Measurements from ENCODE around the gene ERICH3.

The ERICH3 gene

GRCh38 chr1:74586253-74586897 lies 87.2 kb downstream of the ERICH3 start:
- peak; percentile 79 for FAIRE-seq

- FAIRE-seq = no peak
Observed at GRCh38 chr1:74584185-74584584, 89.4 kb downstream of the ERICH3 start.

DNA sequence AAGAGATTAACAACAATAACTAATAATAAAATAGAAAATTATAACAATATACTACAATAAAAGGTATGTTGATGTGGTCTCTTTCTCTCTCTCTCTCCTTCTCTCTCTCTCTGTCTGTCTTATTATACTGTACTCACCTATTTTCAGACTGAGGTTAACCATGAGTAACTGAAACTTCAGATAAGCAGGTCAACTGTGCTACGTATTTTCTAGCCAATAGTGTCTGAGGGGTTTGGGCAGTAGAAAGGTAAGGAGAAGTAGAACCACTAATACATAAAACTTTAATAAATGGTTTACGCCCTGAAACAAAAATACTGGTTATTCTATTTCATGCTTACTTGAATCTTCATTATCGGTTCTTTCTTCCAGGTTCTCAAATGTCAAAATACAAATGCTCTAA lies 90.2 kb downstream of the ERICH3 start:
- no peak for FAIRE-seq

GRCh38 chr1:74579425-74579824 lies 94.2 kb downstream of the ERICH3 start:
- FAIRE-seq = no peak

GRCh38 chr1:74578101-74578500 lies 95.5 kb downstream of the ERICH3 start:
- no peak for FAIRE-seq

GRCh38 chr1:74571891-74572290 lies 101.7 kb downstream of the ERICH3 start:
- FAIRE-seq = no peak

- FAIRE-seq = no peak
Observed at GRCh38 chr1:74571493-74571800, 102.1 kb downstream of the ERICH3 start.

DNA sequence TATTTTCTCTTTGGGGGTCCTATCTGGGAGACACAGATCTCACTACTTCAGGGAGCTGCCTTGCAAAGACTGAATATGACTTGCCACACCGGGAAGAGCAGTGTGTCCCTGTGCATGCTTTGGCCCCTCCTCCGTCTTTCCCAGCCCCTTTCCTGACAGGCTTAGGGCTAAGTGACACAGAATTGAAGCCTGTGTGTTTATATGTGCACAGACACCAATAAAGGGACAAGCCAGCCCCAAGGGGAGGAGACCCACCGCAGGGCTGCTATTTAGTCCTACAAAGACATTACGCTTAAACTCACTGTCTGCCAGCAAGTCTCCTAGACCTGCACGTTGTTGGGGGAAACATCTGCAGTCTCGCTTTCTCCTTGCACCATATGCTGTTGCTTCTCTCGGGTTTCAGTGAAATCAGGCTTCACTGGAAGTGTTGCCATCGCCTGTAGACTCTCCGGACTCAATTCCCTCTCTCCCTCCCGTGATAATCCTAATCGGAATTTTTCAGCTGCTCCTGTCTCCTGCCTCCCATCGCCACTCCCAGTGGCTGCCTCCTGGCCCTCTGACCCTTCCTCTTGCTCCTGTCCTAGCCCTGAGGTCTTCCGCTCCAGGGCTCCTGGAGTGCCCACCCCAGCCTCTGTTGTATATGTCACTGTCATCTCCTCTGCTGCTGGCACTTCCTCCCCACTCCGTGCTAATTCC lies 102.6 kb downstream of the ERICH3 start:
- FAIRE-seq = no peak

DNA sequence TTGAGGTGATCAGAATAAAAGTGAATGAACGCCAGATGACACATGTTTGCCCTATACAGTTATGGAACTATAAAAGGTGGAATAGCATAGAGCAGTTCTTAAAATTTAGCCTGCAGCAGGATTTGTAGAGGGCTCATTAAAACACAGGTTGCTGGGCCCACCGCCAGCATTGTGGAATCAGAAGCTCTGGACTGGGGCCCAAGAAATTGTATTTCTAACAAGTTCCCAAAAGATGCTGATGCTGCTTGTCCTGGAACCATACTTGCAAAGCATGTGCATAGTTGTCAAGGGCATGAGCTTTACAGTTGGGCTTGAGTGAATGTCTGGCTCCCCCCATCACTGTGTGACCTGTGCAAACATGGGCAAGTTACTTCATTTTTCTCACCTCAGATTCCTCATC lies 123.7 kb downstream of the ERICH3 start:
- FAIRE-seq = no peak

DNA sequence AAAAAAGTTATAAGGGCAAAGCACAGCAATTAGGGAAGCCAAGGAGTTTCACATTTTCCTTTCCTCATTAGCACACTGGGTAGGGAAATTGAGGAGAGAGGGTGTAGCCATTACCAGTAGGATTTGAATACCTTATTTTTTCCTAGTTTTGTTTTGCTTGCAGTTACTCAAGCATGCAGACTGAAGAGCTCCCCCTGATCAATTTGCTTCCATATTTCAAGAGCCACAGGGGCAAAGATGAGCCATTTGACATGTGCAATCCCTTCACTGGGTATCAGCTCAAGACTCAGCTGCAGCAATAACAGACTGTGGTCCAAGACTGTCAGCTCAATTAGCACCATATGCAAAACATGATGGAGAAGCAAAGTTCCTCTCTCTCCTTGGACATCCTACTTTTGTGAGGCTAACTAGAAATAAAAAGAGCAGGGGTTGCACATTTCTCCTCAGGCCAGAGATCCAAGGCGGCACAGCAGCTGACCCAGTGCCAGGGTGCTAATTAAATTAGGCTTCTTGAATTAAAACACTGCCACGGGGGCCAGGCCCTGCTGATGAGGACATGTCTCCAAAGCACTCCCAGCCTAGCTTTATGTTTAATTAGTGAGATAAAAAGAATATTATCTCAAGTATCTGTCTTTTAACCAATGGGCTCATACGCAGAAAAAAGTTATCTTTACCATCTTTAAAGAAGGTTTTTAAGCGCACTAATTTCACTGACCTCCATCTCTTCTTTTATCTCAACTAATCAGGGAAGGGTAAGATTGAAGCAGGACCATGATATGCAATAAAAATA lies 124.4 kb downstream of the ERICH3 start:
- FAIRE-seq = no peak

- FAIRE-seq = no peak
Observed at GRCh38 chr1:74545821-74546220, 127.8 kb downstream of the ERICH3 start.

DNA sequence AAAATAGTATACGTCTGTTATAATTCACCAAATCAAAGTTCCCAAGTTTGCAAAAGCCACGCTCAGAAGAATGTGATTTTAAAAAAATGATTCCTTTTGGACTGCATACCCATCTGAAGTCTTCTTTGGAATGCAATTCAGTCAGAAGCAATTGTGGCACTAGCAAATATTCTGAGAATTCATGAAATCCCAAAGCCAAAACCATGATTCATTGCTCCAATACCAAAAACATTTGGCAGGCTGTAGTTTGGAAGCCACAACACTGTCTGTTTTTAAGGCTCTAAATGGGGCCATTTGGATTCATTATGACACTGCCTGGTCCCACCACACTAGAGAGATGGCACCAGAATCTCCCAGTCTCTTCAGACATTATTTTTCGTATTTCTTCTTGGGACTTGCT lies 139.4 kb downstream of the ERICH3 start:
- FAIRE-seq = no peak

DNA sequence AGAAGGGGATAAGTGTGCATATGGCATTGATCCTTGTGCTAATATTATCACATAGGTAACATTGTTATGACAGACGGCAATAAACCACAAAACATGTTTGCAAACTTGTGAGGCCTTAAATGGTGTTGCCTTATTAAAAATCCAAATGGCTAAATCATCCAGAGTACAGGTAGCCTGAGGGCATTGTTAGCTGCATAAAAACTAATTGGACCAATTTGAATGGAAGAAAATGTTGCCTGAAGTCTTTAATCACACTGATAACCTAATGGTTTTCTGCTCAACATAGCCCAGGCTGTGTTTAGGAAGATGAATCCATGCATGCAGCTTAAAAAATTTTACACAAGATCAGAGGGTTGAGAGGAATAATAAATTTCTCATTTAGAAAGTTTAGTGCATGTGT lies 141.8 kb downstream of the ERICH3 start:
- FAIRE-seq = no peak

DNA sequence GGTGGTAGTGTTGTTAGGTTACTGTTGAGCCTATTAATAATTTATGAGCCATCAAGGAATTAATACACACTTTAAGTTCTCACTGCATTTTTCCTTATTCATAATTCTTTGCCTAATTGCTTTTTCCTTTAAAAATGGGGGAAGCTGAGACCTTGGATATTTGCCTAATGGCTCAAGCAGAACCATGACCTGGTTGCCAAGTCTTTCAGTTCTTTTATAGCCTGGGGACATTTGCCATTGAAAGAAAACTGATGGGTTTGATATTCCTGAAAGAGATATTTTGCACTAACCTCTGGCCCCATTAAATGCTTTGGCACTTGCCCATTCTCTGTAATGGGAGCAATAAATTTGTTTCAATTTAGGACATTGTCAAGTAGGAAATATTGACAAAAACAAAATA lies 142.7 kb downstream of the ERICH3 start:
- FAIRE-seq = no peak

GRCh38 chr1:74528123-74528522 lies 145.5 kb downstream of the ERICH3 start:
- FAIRE-seq = no peak

- no peak for FAIRE-seq
Observed at GRCh38 chr1:74526708-74527107, 146.9 kb downstream of the ERICH3 start.

GRCh38 chr1:74523873-74524480 lies 149.6 kb downstream of the ERICH3 start:
- FAIRE-seq = no peak

DNA sequence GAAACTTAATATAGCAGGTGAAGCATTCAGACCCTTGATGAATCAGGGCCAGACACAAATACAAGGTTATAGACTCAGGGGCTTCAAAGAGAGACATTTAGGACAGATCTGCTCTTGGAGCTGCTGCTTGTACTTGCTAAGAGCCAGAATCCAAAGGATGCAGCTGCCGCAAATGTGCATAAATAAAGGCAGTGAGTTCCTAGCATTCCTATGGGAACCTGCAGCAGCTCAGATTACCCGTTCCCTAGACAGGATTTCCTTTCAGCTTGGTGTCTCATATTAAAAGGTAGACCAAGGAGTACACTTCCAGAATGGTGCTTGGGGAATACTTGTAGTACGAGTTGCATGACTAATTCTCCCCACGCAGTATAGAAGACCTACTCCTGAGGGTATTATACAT lies 151.4 kb downstream of the ERICH3 start:
- no peak for FAIRE-seq

All from endometrium (tissue), 2 donors.